Neuron (in vitro differentiated cells): ENCODE measurements around the gene COASY.
A peak's percentile ranks its signal among the peaks of the same experiment; 100 is the strongest.

Source experiments
- H2AFZ ChIP-seq: one replicate; pipeline ENCODE4 v1.6.1; 2013; ENCODE audit warnings: low read depth, mild to moderate bottlenecking, inconsistent platforms, low read length, moderate library complexity
- H3K27me3 ChIP-seq: one replicate; pipeline ENCODE4 v1.6.1; 2013; ENCODE audit warnings: low read length; ENCODE audit not compliant: insufficient read depth
- H3K36me3 ChIP-seq: one replicate; pipeline ENCODE4 v1.6.1; 2013; ENCODE audit warnings: low read length; ENCODE audit not compliant: insufficient read depth
- H3K4me1 ChIP-seq: one replicate; pipeline ENCODE4 v1.6.1; 2013; ENCODE audit warnings: low read length; ENCODE audit not compliant: insufficient read depth
- H3K4me3 ChIP-seq: 2 replicates; pipeline ENCODE4 v1.5.1; 2013; ENCODE audit warnings: mild to moderate bottlenecking, low read length, moderate library complexity
- H3K9me3 ChIP-seq: one replicate; pipeline ENCODE4 v1.6.1; 2013; ENCODE audit warnings: low read length

Gene COASY

DNA sequence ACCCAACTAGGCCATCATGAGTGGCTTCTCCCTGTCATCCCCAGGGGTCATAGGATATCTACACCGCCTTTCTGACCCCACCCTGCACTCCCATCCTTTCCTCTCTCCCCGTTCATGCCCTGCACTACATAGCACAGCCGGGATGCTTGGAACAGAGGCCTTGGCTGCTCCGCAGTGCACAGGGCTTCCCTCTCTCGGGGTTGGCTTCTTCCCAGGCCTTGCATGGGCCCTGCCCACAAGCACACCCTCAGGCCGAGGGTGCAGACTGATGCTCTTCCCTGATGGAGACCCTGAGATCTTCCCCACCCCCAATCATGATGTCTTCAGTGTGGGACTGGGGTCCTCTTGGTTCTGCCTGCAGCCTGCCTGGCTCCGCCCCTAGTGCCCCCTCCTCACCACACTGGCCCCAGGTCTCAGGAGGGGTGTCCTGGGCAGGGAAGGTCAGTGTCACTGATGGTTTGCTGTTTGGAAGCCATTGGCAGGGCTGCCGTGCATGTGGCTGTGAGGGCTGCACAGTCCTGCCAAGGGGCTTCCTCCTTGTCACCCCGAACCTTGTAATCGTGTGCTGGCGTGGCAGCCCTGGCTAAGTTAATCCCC lies 40.2 kb upstream of the COASY start:
- H3K36me3 ChIP-seq = peaks cover 26% of the 10 kb centered on the region
- no peaks in the 10 kb centered on the region for H3K27me3 ChIP-seq
- no peak overlapping the region for H3K4me3 ChIP-seq
- peaks cover 42% of the 10 kb centered on the region for H3K4me1 ChIP-seq
- no peaks in the 10 kb centered on the region for H3K9me3 ChIP-seq
- H2AFZ ChIP-seq = no peak overlapping the region

DNA sequence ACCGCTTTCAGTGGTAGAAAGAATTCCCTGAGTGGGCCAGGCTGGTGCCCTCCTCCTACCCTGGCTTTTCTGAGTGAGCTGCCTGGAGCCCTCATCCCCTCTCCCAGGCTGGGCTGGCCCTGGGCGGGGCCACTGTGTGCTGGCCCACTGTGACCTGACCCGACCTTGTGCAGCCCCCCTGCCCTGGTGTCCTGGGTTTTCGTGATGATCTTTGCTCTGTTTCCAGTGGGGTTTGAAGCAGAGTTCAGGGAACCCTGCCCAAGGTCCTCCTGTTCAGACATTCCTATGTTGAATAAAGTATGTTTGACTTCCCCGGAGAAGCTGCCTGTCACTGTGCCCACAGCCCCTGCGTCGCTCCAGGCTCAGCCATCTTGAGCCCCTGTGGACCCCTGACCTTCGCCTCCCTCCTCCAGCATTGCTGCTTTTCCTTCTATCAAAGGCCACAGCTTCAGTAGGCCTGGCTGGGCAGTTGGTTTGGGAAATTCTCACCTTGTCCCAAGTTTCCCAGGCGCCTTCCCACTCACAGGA lies 39.6 kb upstream of the COASY start:
- H3K36me3 ChIP-seq = peaks cover 22% of the 10 kb centered on the region
- H3K4me3 ChIP-seq = no peak overlapping the region
- H3K9me3 ChIP-seq = no peaks in the 10 kb centered on the region
- H2AFZ ChIP-seq = no peak overlapping the region
- H3K4me1 ChIP-seq = peaks cover 42% of the 10 kb centered on the region
- H3K27me3 ChIP-seq = no peaks in the 10 kb centered on the region

DNA sequence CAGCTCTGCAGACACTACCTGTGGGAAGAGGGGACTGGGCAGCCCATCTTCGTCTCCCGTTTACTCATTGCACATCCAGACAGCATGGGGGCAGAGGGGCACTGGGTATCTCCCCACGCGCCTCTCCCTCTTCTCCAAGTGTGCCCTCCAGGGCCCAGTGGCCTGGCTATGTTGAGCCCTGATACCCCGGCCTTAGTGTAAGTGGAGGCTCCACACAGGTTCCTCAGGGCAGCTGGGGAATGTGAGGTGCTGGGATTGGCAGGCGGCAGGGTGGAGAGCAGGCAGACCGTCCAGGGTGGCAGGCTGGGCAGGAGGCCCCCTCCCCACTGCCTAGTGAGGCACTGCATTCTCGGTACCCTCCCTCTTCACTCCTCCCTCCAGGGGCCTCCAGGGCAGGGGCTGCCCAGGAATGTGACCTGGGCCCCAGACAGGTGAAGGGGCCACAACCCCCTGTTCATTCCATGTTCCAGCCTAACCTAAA lies 39.1 kb upstream of the COASY start:
- no peak overlapping the region for H2AFZ ChIP-seq
- H3K4me3 ChIP-seq = no peak overlapping the region
- H3K9me3 ChIP-seq = no peaks in the 10 kb centered on the region
- H3K4me1 ChIP-seq = peaks cover 42% of the 10 kb centered on the region
- H3K36me3 ChIP-seq = peaks cover 21% of the 10 kb centered on the region
- H3K27me3 ChIP-seq = no peaks in the 10 kb centered on the region

DNA sequence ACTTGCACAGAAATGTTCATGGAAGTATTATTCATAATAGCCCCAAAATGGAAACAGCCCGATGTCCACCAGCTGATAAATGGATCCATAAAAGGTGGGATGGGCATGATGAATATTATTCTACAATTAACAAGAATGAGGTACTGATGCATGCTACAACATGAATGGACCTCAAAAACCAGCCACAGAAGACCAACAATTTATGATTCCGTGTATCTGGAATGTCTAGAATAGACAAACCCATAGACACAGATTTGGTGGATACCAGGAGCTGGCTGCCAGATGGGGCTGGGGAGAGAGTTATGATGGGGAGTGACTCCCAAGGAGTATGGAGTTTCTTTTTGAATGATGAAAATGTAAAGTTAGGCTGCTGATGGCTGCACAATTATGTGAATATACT lies 36.7 kb upstream of the COASY start:
- Histone ChIP-seq H3K36me3 (peaks cover 21% of the 10 kb centered on the region), H3K4me1 (peaks cover 20% of the 10 kb centered on the region), H2AFZ (no peak overlapping the region), H3K4me3 (no peak overlapping the region), H3K9me3 (no peaks in the 10 kb centered on the region), H3K27me3 (no peaks in the 10 kb centered on the region)

DNA sequence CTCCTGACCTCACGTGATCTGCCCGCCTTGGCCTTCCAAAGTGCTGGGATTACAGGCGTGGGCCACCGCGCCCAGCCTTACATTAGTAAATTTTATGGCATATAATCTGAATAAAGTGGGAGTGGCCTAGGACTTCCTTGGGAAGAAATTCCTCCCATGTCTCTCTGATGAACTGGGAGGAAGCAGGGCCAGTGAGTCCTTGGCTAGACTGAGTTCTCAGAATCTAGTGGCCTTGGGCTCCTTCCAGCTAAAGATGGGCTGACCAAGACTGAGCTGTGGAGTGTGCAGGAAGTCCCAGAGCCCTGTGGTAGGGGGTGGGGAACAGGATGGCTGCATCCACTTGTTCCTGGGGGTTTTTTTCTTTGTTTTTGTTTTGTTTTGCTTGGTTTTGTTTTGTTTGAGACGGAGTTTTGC lies 35.9 kb upstream of the COASY start:
- Histone ChIP-seq H2AFZ (no peak overlapping the region), H3K4me3 (no peak overlapping the region), H3K36me3 (peaks cover 20% of the 10 kb centered on the region), H3K9me3 (no peaks in the 10 kb centered on the region), H3K4me1 (peaks cover 14% of the 10 kb centered on the region), H3K27me3 (no peaks in the 10 kb centered on the region)

DNA sequence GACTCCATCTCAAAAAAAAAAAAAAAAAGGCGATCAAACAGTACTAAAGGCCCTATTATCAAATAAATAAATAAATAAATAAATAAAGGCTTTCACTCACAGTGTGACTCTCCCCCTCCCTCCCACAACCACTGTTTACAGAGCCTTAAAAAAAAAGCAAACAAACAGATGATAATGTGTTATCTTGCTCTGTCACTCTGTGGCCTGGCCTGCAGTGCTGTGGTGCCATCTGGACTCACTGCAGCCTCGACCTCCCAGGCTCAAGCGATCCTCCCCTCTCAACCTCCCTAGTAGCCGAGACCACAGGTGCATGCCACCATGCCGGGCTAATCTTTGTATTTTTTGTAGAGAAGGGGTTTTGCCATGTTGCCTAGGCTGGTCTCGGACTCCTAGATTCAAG lies 34.0 kb upstream of the COASY start:
- Histone ChIP-seq H3K36me3 (peaks cover 4% of the 10 kb centered on the region), H3K4me1 (peaks cover 8% of the 10 kb centered on the region), H2AFZ (no peak overlapping the region), H3K4me3 (no peak overlapping the region), H3K9me3 (no peaks in the 10 kb centered on the region), H3K27me3 (no peaks in the 10 kb centered on the region)

DNA sequence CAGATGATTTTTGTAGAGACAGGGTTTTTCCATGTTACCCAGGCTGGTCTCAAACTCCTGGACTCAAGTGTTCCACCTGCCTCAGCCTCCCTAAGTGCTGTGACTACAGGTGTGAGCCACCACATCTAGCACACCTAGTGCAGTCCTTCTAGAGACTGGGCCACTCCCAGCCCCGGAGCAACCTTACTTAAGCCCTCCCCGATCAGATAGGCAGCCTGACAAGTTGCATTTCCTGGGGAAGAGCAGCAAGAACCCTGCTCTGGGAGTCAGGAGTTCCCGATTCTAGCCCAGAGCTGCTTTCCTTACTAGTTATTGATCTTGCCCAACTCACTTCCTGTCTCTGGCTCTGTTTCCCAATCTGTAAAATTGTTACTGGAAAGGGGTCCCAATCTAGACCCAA lies 32.9 kb upstream of the COASY start:
- H3K27me3 ChIP-seq = no peaks in the 10 kb centered on the region
- no peak overlapping the region for H3K4me3 ChIP-seq
- H3K9me3 ChIP-seq = no peaks in the 10 kb centered on the region
- peaks cover 5% of the 10 kb centered on the region for H3K4me1 ChIP-seq
- H2AFZ ChIP-seq = no peak overlapping the region
- no peaks in the 10 kb centered on the region for H3K36me3 ChIP-seq

DNA sequence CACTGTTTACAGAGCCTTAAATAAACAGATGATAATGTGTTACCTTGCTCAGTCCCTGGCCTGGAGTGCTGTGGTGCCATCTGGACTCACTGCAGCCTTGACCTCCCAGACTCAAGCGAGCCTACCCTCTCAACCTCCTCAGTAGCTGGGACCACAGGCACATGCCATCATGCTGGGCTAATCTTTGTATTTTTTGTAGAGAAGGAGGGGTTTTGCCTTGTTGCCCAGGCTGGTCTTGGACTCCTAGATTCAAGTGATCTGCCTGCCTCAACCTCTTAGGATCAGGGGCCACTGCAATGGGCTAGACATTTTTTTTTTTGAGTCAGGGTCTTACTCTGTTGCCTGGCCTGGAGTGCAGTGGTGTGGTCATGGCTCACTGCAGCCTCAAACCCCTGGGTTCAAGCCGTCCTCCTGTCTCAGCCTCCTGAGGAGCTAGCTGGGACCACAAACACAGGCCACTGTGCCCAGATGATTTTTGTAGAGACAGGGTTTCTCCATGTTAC lies 30.9 kb upstream of the COASY start:
- Histone ChIP-seq H3K4me3 (no peak overlapping the region), H3K27me3 (no peaks in the 10 kb centered on the region), H3K9me3 (no peaks in the 10 kb centered on the region), H3K4me1 (peaks cover 18% of the 10 kb centered on the region), H3K36me3 (no peaks in the 10 kb centered on the region), H2AFZ (no peak overlapping the region)

DNA sequence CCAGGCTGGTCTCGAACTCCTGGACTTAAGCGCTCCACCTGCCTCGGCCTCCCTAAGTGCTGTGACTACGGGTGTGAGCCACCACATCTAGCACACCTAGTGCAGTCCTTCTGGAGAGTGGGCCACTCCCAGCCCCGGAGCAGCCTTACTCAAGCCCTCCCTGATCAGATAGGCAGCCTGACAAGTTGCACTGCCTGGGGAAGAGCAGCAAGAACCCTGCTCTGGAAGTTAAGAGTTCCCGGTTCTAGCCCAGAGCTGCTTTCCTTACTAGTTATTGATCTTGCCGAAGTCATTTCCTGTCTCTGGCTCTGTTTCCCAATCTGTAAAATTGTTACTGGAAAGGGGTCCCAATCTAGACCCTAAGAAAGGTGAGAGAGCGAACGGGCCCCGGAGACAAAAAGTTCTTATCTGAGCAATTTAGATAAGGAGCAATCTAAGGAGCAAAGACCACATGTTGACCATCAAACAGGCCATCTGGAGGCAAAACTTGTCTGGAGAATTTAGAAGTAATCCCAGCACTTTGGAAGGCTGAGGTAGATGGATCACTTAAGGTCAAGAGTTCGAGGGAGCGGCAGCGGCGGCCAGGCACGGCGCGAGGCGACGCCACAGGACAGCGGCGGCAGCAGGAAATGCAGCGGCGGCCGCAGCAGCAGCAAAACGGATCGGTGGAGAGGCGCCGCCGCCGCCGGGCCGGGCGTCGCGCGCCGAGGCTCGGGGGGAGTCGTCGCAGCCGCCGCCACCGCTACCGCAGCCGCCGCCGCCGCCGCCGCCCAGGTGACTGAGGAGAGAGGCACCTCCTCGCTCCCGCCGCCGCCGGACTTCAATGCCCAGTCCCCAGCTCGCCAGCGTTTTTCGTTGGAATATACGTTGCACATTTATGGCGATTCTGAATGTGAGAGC lies 30.2 kb upstream of the COASY start:
- Histone ChIP-seq H3K4me1 (peaks cover 21% of the 10 kb centered on the region), H3K4me3 (peak overlapping the region; percentile 56), H3K36me3 (no peaks in the 10 kb centered on the region), H3K9me3 (no peaks in the 10 kb centered on the region), H2AFZ (no peak overlapping the region), H3K27me3 (no peaks in the 10 kb centered on the region)

DNA sequence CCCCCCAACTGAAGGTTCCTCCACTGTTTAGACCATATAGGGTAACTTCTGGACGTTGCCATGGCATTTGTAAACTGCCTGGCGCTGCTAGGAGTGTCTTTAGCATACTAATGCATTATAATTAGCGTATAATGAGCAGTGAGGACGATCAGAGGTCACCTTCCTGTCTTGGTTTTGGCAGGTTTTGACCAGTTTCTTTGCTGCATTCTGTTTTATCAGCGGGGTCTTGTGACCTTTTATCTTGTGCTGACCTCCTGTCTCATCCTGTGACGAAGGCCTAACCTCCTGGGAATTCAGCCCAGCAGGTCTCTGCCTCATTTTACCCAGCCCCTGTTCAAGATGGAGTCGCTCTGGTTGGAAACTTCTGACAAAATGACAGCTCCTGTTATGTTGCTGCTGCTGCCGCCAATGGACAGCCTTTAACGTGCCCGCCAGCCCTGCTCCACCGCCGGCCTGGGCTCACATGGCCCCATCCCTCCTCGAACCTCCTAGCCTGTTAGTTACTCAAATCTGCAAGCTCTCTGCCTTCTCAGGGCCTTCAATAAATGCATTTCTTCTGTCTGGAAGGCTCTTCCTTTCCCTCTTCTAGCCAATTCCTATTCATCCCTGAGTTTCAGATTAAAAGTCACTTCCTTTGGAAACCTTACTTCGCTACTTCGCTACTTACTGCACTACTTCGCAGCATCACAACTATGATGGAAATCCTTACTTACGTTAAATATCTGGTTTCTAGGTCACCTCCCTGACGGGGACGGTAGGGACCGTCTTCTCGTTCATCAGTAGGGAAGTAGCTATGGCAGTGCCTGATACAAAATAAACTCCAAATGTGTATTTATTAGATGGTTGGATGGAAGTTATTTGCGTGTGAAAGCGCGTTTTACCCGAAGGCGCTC lies 26.5 kb upstream of the COASY start:
- H3K4me1 ChIP-seq = peaks cover 24% of the 10 kb centered on the region
- H3K36me3 ChIP-seq = peaks cover 8% of the 10 kb centered on the region
- H3K4me3 ChIP-seq = peak overlapping the region; percentile 52
- H3K27me3 ChIP-seq = no peaks in the 10 kb centered on the region
- peak overlapping the region; percentile 54 for H2AFZ ChIP-seq
- no peaks in the 10 kb centered on the region for H3K9me3 ChIP-seq

DNA sequence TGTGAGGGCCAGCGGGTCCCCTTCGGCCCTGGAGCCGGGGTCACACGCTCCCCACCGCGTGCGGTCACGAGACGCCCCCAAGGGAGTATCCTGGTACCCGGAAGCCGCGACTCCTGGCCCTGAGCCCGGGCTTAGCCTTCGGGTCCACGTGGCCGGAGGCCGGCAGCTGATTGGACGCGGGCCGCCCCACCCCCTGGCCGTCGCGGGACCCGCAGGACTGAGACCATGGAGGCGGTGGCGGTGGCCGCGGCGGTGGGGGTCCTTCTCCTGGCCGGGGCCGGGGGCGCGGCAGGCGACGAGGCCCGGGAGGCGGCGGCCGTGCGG lies 25.9 kb upstream of the COASY start, which contains the start of gene NAGLU:
Gene NAGLU, plus strand, starts transcription at position 194 of the 324 bp plus-strand sequence. Its CDS starts 32 bp downstream, at position 226.
- Histone ChIP-seq H2AFZ (peak within 1 kb of the TSS; percentile 54), H3K9me3 (no peaks in the 10 kb centered on the region), H3K4me1 (peaks cover 24% of the 10 kb centered on the region), H3K36me3 (peaks cover 8% of the 10 kb centered on the region), H3K4me3 (peak within 1 kb of the TSS; percentile 52), H3K27me3 (no peaks in the 10 kb centered on the region)

DNA sequence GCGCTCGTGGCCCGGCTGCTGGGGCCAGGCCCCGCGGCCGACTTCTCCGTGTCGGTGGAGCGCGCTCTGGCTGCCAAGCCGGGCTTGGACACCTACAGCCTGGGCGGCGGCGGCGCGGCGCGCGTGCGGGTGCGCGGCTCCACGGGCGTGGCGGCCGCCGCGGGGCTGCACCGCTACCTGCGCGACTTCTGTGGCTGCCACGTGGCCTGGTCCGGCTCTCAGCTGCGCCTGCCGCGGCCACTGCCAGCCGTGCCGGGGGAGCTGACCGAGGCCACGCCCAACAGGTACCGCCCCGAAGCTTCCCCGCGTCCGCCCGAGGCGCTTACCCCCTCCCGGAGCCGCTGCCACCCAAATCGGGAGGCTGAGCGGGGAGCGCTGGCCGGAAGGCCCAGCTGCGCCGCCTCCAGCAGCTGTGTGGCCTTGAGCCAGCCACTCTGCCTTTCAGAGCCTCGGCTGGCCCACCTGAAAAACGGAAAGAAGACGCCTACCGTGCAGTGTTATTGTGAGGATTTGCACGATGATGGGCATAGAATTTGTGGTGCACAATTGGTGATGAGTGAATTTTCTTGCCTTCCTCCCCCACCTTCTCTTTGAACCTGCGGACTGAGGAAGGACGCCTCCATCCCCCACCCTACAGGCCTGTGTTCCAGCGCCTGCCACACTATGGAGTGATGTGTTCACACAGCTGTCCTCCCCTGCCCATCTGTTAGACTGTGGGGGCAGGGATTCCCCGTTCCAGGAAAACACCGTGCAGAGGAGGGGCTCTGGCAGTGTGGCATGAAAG lies 25.4 kb upstream of the COASY start:
- Histone ChIP-seq H3K9me3 (no peaks in the 10 kb centered on the region), H2AFZ (peak overlapping the region; percentile 54), H3K4me1 (peaks cover 24% of the 10 kb centered on the region), H3K27me3 (no peaks in the 10 kb centered on the region), H3K36me3 (peaks cover 10% of the 10 kb centered on the region), H3K4me3 (peak overlapping the region; percentile 52)
